GM18520 (cell line): ENCODE data around the gene PRDM7.
"Not testable (repeated sequence)": the region's sequence is repeated elsewhere in the genome, so short reads cannot be mapped to it uniquely, and the experiment has no call there.

Experiments
- ATAC-seq: cut with Tn5 transposase; IDR thresholded peaks from one replicate; pipeline ENCODE4 v1.9.1; 2021; ENCODE audit not compliant: unreplicated experiment

Gene PRDM7

GRCh38 chr16:90015586-90016338 is 61.4 kb downstream of the PRDM7 start:
- ATAC-seq, result no peak

GRCh38 chr16:90012991-90013745 is 64.0 kb downstream of the PRDM7 start:
- no peak for ATAC-seq

GRCh38 chr16:90011908-90012501 is 65.1 kb downstream of the PRDM7 start:
- no peak for ATAC-seq

- ATAC-seq, result no peak
Observed at GRCh38 chr16:90011508-90011819, 65.7 kb downstream of the PRDM7 start.

GRCh38 chr16:90010676-90011507 is 66.2 kb downstream of the PRDM7 start:
- no peak for ATAC-seq

GRCh38 chr16:90009172-90009899 is 67.8 kb downstream of the PRDM7 start:
- no peak for ATAC-seq

- ATAC-seq, result no peak
Observed at GRCh38 chr16:90008708-90009145, 68.4 kb downstream of the PRDM7 start.

- ATAC-seq, result not testable (repeated sequence)
Observed at GRCh38 chr16:90007635-90008234, 69.4 kb downstream of the PRDM7 start.

- ATAC-seq, result no peak
Observed at GRCh38 chr16:90007015-90007414, 70.1 kb downstream of the PRDM7 start.
